GM21381 (cell line): ENCODE data around the gene SDC3.

Experiments used
- ATAC-seq: cut with Tn5 transposase; IDR thresholded peaks from one replicate; pipeline ENCODE4 v1.9.1; 2021; ENCODE audit warnings: mild to moderate bottlenecking, moderate library complexity; ENCODE audit not compliant: unreplicated experiment

SDC3 gene

GRCh38 chr1:30905403-30905802 is 3.2 kb downstream of the SDC3 start:
- no peak for ATAC-seq

- no peak for ATAC-seq
Measured at GRCh38 chr1:30904962-30905335, 3.6 kb downstream of the SDC3 start.

- ATAC-seq, result no peak
Measured at GRCh38 chr1:30904191-30904961, 4.2 kb downstream of the SDC3 start.

- ATAC-seq, result no peak
Measured at GRCh38 chr1:30903343-30904034, 5.1 kb downstream of the SDC3 start.

- no peak for ATAC-seq
Measured at GRCh38 chr1:30902593-30903290, 5.8 kb downstream of the SDC3 start.

GRCh38 chr1:30901798-30902581 is 6.6 kb downstream of the SDC3 start:
- ATAC-seq, result no peak

GRCh38 chr1:30900931-30901560 is 7.5 kb downstream of the SDC3 start:
- ATAC-seq, result no peak

GRCh38 chr1:30900486-30900885 is 8.1 kb downstream of the SDC3 start:
- ATAC-seq, result no peak

- ATAC-seq, result no peak
Measured at GRCh38 chr1:30899577-30900389, 8.8 kb downstream of the SDC3 start.

GRCh38 chr1:30898031-30898815 is 10.3 kb downstream of the SDC3 start:
- no peak for ATAC-seq

- no peak for ATAC-seq
Measured at GRCh38 chr1:30896905-30897304, 11.7 kb downstream of the SDC3 start.

GRCh38 chr1:30895944-30896660 is 12.5 kb downstream of the SDC3 start:
- ATAC-seq, result no peak

- ATAC-seq, result no peak
Measured at GRCh38 chr1:30895382-30895943, 13.1 kb downstream of the SDC3 start.

- ATAC-seq, result no peak
Measured at GRCh38 chr1:30894508-30894973, 14.0 kb downstream of the SDC3 start.

- no peak for ATAC-seq
Measured at GRCh38 chr1:30893776-30894507, 14.6 kb downstream of the SDC3 start.

- no peak for ATAC-seq
Measured at GRCh38 chr1:30892671-30893073, 15.9 kb downstream of the SDC3 start.

- no peak for ATAC-seq
Measured at GRCh38 chr1:30891227-30891552, 17.4 kb downstream of the SDC3 start.
